Stimulated activated CD4-positive, alpha-beta T cell treated with anti-CD3 and anti-CD28 coated beads, Interleukin-12 subunit alpha, Interleukin-12 subunit beta, amount 100 ng/mL, for 48 hours (primary cell): ENCODE results near the gene C8A.
A peak's percentile ranks its signal among the peaks of the same experiment; 100 is the strongest.

Experiments used
- DNase-seq, 3 donors: peaks; one replicate each; pipeline ENCODE4 v3.0.0-alpha.2; 2020; ENCODE audit warnings: low read depth in 2 of 3, low spot score in 1 of 3

The C8A gene

GRCh38 chr1:56854521-56855099 lies at the start of gene C8A:
Gene C8A (plus strand): TSS chr1:56854797. CDS start chr1:56854902, 105 bp downstream.
- no peak for DNase-seq

DNA sequence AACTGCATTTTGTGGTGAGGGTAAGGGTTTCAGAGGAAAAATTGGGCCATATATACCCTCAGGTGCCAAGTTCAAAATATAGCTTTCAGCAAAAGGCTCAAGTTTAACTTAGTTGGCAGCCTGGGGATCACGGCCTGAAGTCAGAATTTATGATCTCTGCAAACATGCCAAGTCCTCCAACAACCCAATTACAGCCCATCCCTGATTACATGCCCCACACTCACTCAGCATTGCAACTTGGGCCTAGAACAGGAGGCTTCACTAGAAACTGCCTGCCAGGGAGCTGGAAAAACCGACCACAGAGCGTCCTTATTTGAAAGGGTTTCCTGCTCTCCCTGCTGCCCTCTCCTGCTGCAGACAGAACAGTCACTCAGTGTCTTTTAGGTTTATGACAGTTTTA lies 47.8 kb upstream of the C8A start:
- no peak for DNase-seq

GRCh38 chr1:56808410-56808809 lies 46.2 kb upstream of the C8A start:
- no peak for DNase-seq

GRCh38 chr1:56811331-56811730 lies 43.3 kb upstream of the C8A start:
- no peak for DNase-seq

GRCh38 chr1:56814205-56814604 lies 40.4 kb upstream of the C8A start:
- DNase-seq: no peak

DNA sequence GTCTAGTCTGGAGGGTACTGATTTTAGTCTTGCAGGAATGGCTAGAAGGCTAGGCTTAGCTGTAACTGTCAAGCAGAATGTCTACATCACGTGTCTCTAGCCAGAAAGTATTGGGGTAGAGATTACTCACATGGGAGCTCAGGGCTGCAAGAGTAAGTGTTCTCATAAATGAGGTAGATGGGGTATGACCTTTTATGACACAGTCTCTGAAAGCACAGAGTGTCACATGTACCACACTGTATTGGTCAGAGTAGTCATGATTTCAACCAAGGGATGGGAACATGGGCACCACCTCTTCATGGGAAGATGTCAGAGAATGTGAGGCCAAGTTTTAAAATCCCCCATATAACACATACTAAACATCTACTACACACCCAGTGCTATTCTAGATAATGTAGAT lies 38.3 kb upstream of the C8A start:
- no peak for DNase-seq

DNA sequence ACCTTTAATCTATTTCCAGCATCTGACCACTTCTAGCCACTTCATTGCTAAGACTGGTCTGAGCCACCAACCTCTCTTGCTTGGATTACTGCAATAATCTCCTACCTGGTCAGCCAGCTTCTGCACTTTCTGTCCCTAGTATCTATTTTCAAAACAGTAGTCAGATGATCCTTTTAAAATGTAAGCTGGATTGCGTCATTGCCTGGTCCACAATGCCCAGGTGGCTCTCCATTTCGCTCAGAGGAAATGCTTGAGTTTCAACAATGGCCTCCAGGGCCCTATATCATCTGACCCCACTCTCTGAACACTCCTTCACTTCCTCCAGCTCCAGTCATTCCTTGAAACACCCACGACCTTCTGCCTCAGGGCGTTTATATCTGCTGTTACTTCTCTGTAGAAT lies 37.7 kb upstream of the C8A start:
- no peak for DNase-seq

DNA sequence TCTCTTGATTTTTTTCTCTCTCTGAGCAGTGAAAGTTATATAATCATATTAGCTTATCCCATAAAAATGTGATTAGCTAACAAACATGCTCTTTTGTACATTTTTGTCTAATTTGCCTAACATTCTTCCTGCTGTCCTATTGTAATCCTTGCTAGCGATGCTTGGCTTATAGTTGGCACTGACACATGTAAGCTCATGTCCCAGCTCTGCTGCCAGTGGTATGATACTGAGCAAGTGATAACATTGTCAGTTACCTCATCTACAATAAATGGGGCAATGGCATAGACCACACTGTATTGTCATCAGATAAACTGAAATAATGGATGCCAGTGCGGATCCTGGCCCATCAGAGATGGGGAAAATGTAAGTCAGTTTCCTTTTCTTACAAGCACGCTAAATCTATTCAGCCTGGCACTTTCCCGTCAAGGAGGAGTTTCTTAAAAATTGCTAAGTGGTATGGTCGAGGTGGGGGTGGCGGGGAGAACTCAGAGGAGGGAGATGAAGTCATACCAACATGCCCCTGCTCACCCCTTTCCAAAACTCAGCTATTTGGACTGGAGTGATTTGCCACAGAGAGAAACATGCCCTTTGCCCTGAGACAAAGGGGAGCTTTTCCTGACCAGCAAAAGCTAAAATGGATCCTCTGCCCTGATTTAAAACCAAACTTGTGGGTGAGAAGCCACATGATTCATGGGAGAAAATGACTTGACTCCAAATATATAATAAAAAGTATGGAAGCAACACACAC lies 36.7 kb upstream of the C8A start:
- no peak for DNase-seq

DNA sequence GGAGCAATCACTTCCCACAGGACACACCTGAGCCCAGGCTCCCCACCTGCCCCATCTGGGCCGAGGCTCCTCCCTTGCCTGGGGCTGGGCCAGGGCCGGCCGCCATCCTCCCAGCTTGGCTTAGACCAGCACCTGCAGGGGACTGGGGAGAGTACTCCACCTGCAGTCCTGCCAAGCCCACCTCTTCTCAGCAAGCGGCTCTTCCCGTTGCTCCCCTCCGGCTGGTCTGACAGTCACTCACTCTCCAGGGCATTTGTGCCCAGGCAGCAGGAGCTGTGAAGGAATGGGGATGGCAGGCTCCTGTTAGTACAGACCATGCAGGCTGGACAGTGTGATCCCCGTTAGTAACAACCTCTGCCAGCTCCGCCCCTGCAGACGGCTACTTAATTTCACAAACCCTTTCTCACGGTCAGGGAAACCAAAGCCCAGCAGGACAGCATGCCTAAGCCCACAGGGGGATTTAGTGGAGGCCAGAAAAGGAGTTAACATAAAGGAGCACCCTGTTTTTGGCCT lies 35.2 kb upstream of the C8A start, which contains the start of gene FYB2:
TSS of gene FYB2 (minus strand) at position 18 of the 513 bp plus-strand sequence. CDS start 114 bp downstream, outside the sequence.
- DNase-seq: no peak

- peak; percentile 60 to 83 (median 67) for DNase-seq
These were observed 33.7 kb upstream of the C8A start for GRCh38 chr1:56820755-56821461.

- DNase-seq: no peak
These were observed 33.2 kb upstream of the C8A start for GRCh38 chr1:56821462-56821797.

DNA sequence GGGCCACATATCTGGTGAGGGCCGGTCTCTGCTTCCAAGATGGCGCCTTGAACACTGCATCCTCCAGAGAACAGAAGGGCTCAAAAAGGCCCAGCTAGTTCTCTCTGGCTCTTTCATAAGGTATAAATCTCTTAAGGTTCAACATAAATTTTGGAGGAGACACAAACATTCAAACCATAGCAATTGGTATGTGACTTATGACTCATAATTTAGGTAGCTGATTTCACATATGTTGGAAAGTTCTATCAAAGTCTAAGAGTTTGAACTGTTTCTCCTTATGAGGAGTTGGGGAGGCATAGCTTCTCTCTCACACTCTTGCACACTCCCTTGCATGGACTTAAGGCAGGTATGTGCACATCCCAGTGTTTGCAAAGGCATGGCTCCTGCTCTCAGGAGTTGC lies 30.3 kb upstream of the C8A start:
- DNase-seq: no peak

- DNase-seq: no peak
These were observed 29.7 kb upstream of the C8A start for GRCh38 chr1:56824938-56825337.

DNA sequence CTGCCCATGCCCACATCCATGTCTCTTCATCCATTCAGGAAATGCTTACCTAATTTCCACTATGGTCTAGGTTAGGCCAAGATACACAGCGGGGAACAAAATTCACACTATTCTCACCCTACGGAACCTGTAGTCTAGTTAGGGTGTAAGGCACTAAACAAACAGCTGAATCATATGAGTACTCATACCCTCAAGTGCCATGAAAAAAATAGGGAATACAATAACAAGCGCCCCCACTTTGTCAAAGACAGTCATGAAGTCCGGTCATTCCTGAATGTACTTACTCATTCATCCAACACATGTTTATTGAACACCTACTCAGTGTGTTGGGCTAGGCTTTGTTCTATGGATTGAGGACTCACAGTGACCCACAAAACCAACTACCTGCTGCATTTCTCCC lies 29.2 kb upstream of the C8A start:
- DNase-seq: no peak

DNA sequence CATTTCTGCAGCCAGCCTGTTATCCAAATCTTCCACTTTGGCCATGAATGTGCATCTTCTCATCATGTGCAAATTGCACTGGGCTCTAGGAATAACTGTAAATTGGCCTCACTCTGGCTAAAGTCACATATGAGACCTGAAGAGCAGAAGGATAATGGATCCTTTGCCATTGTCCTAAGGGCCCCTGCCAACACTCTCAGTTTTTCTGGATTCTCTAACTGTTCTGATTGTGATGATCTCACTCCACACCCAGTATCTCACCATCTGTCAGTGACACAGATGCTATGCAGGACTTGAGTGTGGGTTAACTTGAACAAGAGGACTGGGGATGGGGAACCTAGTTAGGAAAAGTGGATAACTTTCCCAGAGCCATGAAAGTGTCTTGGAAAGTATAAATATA lies 26.9 kb upstream of the C8A start:
- no peak for DNase-seq

DNA sequence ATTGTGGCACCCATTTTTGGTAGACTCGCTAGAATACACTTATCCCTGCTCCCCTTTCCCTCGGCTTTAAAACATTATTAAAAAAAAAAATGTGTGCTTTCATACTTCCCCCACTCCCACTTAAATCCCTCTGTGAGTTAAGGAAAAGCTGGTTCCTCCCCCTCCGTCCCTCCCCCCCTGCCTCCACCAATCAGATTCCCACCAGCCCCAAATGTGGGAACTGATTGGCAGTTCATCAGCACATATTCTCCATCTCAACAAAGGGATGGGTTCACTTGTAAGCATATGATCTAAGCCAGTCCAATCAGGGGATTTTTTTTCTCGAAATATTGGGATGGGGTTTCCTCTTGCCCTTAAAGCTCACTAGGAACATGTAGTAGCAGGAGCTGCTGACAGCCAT lies 24.5 kb upstream of the C8A start:
- no peak for DNase-seq

DNA sequence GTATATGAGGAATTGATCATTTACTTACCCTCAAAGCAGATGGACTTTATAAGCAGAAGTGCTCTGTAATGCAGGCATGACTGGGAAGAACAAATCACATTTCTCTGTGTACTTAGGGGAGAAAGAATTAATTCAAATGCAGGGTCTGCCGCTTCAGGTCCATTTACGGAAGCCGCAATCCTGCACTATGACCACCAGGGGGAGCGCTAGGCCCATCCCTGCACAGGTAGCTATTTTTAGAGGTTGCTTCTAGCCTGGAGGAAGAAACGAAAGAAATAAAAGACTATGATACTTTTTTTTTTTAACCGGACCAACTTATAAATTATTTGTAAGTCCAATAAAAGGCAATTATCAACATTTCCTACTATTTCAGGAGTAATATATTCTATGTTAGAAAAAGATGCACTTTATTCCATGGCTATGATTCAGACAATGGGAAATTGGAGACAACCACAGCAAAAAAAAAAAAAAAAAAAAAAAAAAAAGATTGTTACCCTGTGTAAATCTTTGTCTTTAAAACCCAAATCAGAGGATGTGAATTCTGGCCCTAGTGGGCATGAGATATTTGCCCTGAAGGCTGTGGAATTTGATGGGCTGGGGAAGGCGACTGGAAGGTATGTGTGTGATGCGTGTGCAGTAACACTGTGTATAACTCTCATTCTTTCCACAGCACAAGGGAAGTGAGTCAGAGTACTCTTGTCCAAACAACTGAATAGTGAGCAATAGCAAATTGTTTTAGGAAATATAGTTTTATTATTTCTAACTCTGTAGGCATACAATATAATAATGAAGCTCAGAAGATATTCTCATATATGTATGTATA lies 22.5 kb upstream of the C8A start:
- peak; percentile 34 to 61 (median 39) for DNase-seq

- DNase-seq: no peak
These were observed 21.5 kb upstream of the C8A start for GRCh38 chr1:56833088-56833487.

DNA sequence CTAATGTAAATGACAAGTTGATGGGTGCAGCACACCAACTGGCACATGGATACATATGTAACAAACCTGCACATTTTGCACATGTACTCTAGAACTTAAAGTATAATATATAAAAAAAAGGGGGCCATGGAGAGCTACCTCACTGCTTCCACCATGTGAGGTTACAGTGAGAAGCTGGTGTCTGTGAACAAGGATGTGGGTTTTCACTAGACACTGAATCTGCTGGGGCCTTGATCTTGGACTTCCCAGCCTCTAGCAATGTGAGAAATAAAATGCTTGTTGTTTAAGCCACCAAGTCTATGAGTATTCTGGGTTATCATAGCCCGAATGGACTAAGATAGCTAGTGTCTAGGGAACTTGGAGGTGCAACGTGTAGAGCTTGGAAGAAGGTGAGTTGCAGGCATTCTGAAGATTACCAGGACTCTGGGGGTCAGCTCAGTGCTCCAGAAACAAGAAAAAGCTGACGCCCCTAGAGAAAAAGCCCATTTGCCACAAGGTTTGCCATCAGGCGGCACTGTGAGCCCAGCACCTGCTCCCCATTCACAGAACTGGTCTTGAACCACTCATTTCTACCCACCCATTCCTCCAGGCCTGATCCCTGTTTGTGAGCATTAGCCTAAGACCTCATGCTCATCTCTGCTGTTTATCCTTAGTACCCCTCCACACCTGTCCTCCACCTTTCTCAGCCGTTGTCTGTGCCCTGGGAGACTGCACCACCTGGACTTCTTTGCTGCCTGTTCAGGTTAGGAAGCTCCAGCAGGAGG lies 20.3 kb upstream of the C8A start:
- no peak for DNase-seq

DNA sequence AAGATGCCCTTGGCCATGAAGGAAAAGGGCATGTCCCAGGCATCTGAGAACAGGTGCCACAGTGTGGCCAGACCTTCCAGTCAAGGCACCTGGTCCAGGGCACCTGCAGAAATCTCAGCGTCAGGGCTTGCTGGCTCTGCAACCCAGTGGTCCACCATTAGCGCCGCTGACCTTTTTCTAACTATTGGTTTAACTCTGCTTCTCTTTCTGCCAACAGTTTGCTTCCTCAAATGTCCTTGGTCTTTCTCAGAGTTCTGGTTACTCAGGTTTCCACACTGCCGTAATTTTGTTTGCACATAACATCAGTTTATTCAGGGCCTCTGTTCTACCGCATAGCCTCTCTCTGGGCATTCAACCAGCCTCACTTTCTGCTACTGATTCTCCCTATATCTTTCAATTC lies 18.9 kb upstream of the C8A start:
- DNase-seq: no peak

GRCh38 chr1:56836359-56836758 lies 18.2 kb upstream of the C8A start:
- no peak for DNase-seq
